Colonic mucosa (tissue), 4 donors: ENCODE data around the gene ZSCAN5A. TPM values are rescaled to one million over a fixed set of nuclear protein-coding genes. Genes with fewer than 3 reads are reported as not detected.

Source experiments
- DNase-seq: peaks from one replicate; pipeline ENCODE4 v3.0.0-alpha.2; 2020
- H3K27ac ChIP-seq: fragments of 200-600 bp; one replicate; pipeline ENCODE4 v1.8.0; 2021
- H3K27me3 ChIP-seq: fragments of 200-600 bp; one replicate; pipeline ENCODE4 v1.8.0; 2021
- H3K36me3 ChIP-seq: fragments of 200-600 bp; one replicate; pipeline ENCODE4 v1.8.0; 2021
- H3K4me1 ChIP-seq: fragments of 200-600 bp; one replicate; pipeline ENCODE4 v1.8.0; 2021; ENCODE audit warnings: mild to moderate bottlenecking
- H3K4me3 ChIP-seq: fragments of 200-600 bp; one replicate; pipeline ENCODE4 v1.8.0; 2021
- H3K9ac ChIP-seq, 2 donors: one replicate each; pipeline ENCODE4 v1.7.0; 2013; ENCODE audit warnings: control low read depth in 2 of 2, low read depth in 2 of 2, low read length in 2 of 2
- H3K9me3 ChIP-seq: fragments of 200-600 bp; one replicate; pipeline ENCODE4 v1.8.0; 2021
- intact Hi-C: fragments of 100-400 bp; cut with DNase I; formaldehyde crosslinking; loops from one replicate; pipeline ENCODE4 v1.14.1; 2022
- total RNA-seq, 2 donors: library from RNA; stranded (reverse); fragmentation: NEBNext Ultra II Directional in 1 of 2; extraction: Animal tissue kit (Norgen Biotek cat#: 25700) in 1 of 2; gene quantifications; one replicate each; pipeline ENCODE4 v1.2.1, GENCODE V29; 2021
- TF ChIP-seq, protein P1 (sequence below): fragments of 200-600 bp; IDR thresholded peaks from one replicate; pipeline ENCODE4 v1.8.0; 2022; ENCODE audit warnings: antibody characterized with exemption, mild to moderate bottlenecking
- donor health status: healthy.
- donor health status: DM: no; HTN: no; CAD: no.
- donor health status: DM: no; HTN: no; CAD: no.

ZSCAN5A gene
- total RNA-seq, 2 donors from 2014 or later = 9.8 to 12.1 TPM

DNA sequence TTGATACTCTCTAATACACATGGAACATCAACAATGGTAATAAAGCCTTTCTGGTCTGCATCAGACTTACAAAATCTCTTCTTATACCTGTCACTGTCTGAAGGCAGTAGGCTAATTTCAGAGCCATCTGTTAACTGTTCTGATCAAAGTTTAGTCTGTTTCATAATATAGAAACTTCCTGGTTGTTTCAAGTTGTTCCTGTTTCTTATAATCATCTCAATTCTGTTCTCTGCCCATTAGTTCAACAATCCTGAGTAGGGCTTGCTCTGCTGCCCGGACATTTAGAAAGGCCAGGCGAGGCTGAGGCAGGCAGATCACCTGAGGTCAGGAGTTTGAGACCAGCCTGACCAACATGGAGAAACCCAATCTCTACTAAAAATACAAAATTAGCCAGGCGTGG, 5.4 kb upstream of the ZSCAN5A start:
- intact Hi-C loops = loop anchor here (10.0 kb wide), 1 partner anchor 145 kb away; the partner anchor contains the start of gene GALP
- H3K27ac ChIP-seq = peak overlapping the region; percentile 19

DNA sequence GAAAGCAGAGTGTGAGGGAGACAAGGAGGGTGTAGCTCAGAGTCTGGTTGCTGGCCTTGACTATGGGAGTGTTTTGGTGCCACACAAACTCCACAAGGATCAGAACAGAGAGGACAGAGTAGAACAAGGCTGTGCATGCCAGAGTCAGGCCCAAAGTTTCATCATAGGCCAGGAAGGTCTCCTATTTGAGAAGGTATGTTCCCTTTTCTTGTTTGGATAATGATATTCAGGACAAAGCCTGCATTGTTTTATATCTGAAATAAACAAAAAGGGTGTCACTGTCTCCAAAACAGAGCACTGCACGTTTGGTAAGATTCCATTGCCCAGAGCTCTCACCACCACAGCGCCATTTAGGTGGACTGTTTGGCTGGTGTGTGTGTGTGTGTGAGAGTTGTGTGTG, 3.1 kb upstream of the ZSCAN5A start:
- Histone ChIP-seq H3K27me3 (no peaks in the 10 kb centered on the region), H3K4me1 (peaks cover 8% of the 10 kb centered on the region), H3K36me3 (no peaks in the 10 kb centered on the region), H3K27ac (no peak overlapping the region), H3K9me3 (no peaks in the 10 kb centered on the region), H3K4me3 (no peak overlapping the region), H3K9ac (no peak overlapping the region)
- intact Hi-C loops = no loop called here
- TF ChIP-seq, protein P1, sequence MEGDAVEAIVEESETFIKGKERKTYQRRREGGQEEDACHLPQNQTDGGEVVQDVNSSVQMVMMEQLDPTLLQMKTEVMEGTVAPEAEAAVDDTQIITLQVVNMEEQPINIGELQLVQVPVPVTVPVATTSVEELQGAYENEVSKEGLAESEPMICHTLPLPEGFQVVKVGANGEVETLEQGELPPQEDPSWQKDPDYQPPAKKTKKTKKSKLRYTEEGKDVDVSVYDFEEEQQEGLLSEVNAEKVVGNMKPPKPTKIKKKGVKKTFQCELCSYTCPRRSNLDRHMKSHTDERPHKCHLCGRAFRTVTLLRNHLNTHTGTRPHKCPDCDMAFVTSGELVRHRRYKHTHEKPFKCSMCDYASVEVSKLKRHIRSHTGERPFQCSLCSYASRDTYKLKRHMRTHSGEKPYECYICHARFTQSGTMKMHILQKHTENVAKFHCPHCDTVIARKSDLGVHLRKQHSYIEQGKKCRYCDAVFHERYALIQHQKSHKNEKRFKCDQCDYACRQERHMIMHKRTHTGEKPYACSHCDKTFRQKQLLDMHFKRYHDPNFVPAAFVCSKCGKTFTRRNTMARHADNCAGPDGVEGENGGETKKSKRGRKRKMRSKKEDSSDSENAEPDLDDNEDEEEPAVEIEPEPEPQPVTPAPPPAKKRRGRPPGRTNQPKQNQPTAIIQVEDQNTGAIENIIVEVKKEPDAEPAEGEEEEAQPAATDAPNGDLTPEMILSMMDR = no peak
- no peak for DNase-seq

More for the DNA sequence above, 5.4 kb upstream of the ZSCAN5A start:
- no peak overlapping the region for H3K9ac ChIP-seq
- H3K27me3 ChIP-seq = no peaks in the 10 kb centered on the region
- H3K9me3 ChIP-seq = no peaks in the 10 kb centered on the region
- no peak overlapping the region for H3K4me3 ChIP-seq
- no peak for DNase-seq
- H3K4me1 ChIP-seq = peaks cover 3% of the 10 kb centered on the region
- no peaks in the 10 kb centered on the region for H3K36me3 ChIP-seq
- TF ChIP-seq, protein P1 = no peak

DNA sequence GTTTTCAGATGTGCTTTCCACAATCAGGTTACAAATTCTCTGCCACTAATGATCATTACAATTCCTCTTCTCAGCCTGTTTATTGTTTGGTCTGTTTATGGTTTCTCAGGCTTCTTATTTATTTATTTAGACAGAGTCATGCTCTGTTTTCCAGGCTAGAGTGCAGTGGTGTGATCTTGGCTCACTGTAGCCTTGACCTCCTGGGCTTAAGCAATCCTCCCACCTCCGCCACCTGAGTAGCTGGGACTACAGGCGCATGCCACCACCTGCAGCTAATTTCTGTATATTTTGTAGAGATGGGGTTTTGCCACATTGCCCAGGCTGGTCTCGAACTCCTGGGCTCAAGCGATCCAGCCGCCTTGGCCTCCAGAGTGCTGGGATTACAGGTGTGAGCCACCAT, 2.1 kb upstream of the ZSCAN5A start:
- TF ChIP-seq, protein P1 = no peak
- Histone ChIP-seq H3K4me3 (no peak overlapping the region), H3K9me3 (no peaks in the 10 kb centered on the region), H3K4me1 (peaks cover 8% of the 10 kb centered on the region), H3K27me3 (no peaks in the 10 kb centered on the region), H3K27ac (no peak overlapping the region), H3K36me3 (no peaks in the 10 kb centered on the region), H3K9ac (no peak overlapping the region)
- DNase-seq = no peak
- intact Hi-C loops = no loop called here

DNA sequence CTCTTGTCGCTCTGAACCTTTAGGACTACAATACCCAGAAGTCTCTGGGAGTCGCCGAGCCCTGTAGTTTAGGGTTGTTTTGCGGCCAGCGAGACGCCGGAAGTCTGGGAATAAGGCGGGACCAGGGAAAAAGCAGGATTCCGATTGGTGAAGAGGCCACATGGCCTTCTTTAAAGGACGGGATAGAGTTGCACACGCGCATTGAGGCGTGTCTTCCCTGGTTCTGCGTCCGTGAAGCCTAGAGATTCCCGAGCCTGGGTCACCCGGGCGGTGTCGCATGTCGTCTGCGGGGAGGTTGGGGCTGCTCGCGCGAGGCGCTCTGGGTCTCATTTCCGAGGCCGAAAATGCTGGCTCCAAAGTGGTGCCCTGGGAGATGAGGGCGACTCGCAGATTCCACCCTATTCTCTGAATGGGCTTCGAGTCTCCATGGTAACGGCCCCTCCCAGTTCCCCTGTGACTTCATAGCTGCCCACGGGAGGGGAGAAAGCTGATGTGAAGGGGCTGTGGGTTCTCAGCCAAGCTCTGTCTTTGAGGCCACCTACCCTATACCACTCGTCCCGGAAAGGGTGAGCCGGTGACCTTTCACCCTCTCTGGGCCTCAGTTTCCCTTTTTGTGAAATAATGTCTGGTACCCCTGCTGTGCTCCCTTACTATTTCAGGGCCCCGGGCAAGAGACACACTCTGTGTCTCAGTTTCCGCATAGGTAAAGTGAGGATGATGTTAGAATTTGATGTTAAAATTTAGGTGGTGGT, 614 bp upstream of the ZSCAN5A start:
- intact Hi-C loops = no loop called here
- peak; percentile 97 for DNase-seq
- H3K4me1 ChIP-seq = peaks cover 8% of the 10 kb centered on the region
- H3K27me3 ChIP-seq = no peaks in the 10 kb centered on the region
- H3K4me3 ChIP-seq = peak overlapping the region; percentile 67
- H3K27ac ChIP-seq = peak overlapping the region; percentile 93
- H3K9ac ChIP-seq = peak overlapping the region; percentile 66 to 99
- H3K9me3 ChIP-seq = no peaks in the 10 kb centered on the region
- no peaks in the 10 kb centered on the region for H3K36me3 ChIP-seq
- TF ChIP-seq, protein P1 = no peak

DNA sequence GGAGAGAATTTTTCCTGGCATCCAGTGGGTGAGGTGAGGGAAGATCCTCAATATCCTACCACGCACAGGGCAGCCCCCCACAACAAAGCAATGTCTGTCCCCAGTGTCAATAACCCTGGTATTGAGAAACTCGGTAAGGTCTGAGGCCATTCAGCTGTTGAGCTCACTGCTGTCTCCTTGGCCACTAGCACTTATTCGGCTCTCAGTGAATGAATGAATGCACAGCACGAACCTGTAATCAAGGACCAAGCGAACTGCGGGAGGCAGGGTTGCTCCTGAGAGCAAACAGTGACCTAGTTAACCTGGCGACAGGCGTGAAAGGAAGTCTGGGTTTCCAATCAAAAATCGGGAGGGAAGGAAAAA, 640 bp downstream of the ZSCAN5A start:
- Histone ChIP-seq H3K9me3 (no peaks in the 10 kb centered on the region), H3K4me1 (peaks cover 8% of the 10 kb centered on the region), H3K27ac (peak overlapping the region; percentile 93), H3K4me3 (peak overlapping the region; percentile 67), H3K27me3 (no peaks in the 10 kb centered on the region), H3K36me3 (no peaks in the 10 kb centered on the region), H3K9ac (peak overlapping the region; percentile 74 to 99)
- TF ChIP-seq, protein P1 = no peak
- intact Hi-C loops = no loop called here
- no peak for DNase-seq
